ENCODE measurements around the gene RAB3A.

Gene RAB3A

GRCh38 chr19:18147396-18147795 is 56.4 kb downstream of the RAB3A start:
- DNase-seq, result no peak

Measured in Kasumi-1 (cell line).